NCI-H2081 (cell line): Measurements from ENCODE around the gene RBFOX2.

ENCODE experiments used
- DNase-seq, 2 experiments: peaks; one replicate each; lab custom pipeline; 2025; lab: John Stamatoyannopoulos, UW

RBFOX2 gene

DNA sequence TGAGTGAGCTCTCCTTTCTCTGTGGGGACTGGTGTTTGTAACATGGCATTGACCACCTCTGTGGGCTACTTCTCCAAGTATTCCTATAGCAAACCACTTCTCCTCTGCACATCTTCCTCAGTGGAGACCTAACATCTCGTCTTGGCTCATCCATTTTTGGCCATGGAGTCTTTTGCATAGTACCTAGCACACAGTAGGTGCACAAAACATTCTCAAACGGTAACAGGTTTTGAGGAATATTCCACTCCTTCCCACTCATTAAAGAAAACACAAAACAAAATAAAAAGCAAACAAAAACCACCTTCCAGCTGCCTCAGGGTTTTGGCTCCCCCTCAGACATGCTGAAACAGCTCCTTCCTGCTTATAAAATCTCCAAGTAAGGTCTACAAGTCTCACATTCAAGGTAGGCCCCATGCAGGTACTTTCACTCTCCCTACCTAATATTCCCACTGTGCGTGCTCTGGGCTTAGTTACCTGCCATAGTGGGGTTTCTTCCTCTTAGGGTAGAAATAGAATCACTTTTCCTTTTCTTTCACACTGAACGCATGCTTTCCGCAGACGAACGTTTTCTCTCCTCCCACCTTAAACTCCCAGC, 132.4 kb downstream of the RBFOX2 start:
- no peak for DNase-seq

DNA sequence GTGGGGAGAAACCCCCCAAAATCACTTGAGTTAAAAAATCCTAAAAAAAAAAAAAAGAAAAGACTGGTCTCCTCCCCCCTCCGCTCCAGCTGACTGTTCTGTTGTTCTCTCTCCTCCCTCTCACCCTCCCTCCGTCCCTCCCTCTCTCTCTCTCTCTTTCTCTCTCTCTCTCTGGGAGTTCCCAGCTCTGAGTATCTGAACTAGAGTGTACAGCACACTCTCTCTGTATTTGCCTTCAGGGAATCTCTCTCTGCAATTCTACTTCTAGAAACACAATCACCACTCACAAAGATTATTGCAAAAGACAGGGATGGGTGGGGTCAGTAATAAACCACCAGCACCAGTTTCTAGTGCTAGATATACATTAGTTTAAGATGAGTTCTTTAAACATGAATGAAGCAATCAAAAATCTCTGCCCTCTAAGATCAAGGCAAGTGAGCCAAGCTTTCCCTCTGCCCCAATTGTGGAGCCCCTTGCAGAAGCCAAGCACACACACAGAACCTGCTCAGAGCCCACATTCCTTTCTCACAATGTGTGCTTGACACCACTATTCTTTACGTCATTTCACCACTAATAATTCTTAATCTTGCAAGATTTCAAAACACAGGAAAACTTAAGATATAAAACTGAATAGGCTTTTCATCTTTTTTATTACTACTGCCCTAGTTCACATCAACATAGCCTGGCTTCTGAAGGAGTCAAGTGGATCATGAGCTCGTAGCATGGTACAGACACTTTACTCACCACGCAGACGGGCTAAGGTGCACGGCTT, 133.5 kb downstream of the RBFOX2 start:
- no peak for DNase-seq

DNA sequence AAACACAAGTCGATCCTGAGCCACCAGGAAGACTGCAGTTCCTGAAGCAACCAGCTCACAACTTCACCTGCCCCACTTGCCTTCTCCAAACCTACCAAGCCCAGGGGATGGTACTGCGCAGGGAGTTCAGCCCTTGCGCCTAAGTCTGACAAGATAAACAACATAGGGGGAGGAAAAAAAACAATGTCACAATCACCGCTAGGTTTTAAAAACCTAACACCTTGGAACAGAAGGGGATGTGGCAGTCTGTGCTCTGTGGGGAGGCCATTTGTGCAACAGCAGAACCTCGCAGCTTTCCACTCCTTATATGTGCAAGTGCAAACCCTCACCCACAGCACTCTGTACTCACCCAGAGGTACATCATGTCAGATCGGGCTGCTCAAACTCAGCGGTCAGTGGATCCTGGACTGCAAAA, 134.2 kb downstream of the RBFOX2 start:
- DNase-seq: no peak

DNA sequence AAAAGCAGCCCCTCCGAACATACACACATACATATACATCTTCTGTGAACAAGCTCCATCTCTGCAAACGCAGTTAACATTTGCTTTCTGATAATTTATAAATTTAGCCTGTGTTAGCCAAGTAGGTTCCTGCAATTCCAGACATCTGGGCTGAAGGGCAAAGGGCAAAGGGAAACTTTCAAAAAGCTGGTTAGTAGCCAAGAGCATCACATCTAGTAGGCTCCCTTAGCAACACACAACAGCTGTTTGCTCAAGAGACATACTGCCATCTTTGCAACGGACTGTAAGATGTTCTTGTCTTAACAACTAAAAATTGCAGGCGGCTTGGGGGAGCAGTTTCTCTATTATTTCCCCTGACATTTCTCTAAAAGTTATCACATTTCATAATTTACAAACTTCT, 134.9 kb downstream of the RBFOX2 start:
- DNase-seq: no peak

DNA sequence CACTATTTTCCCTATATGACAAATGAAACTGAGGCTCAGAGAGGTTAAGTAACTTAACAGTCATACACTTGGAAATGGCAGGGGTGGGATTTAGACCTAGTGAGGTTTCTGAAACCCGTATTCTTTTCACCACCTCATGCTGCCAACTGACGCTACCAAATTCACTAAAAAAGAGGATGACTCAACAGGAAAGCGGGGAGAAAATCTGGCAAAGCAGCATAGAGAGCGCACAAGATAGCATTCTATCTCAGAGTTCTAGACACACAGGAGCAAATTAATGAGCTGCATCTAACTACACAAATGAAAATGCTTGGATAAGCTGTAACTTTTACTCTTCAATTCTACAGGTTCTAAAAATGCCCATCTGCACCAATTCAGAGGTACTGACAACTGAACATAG, 136.4 kb downstream of the RBFOX2 start:
- DNase-seq: no peak

DNA sequence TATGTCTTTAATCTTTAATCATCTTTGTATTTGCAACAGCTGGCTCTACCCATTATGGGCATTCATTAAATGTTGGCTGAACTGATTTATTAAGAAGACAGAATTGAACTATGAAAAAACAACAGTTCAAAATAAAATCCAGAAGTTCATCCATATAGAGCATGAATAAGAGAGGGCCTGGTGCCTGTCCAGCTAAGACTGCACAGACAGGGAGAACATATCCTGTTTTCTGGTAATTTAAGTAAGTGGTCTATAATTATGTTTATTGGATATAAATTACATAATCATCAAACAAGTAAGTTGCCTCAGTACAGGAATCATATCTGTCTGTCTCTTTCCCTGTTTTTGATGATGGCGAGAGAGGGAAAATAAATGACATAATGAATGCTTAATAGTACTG, 137.2 kb downstream of the RBFOX2 start:
- DNase-seq: no peak

DNA sequence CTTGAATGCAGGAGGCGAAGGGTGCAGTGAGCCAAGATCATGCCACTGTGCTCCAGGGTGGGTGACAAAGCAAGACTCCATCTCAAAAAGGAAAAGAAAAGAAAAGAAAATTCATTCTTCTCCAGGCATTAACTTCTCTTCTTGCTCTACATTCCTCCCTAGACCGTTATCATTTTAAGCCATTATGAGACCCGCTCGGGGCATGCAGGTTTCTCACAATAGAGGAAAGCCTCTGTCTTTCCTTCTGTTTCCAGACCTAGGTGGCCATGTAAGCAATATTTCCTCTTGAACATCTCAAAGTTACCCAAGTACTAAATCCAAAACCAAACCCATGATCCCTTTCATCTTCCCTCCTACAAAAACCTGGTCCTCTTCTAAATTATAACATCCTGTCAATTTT, 139.6 kb downstream of the RBFOX2 start:
- no peak for DNase-seq

DNA sequence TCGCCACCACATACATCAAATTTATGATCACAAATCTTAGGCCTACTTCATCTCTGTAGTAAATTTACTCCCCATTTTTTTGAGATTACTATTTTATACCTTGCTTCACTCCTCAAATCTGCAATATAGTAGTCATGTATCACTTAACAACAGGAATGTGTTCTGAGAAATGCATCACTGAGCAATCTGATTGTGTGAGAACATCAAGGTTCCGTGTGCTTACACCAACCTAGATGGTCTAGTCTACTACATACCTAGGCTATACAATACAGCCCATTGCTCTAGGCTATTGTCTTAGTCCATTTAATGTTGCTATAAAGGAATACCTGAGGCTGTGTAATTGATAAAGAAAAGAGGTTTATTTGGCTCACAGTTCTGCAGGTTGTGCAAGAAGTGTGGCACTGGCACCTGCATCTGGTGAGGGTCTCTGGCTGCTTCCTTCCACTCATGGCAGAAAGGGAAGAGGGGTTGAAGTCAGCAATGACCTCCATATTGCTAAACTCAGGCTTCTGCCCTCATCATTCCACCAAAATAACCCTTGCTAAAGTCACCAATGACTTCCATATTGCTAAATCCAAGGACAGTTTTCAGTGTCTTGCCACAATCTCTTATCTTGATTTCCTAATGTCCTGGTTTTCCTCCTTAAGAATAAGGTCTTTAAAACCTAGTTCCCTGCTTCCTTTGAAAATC, 140.3 kb downstream of the RBFOX2 start:
- DNase-seq: no peak

DNA sequence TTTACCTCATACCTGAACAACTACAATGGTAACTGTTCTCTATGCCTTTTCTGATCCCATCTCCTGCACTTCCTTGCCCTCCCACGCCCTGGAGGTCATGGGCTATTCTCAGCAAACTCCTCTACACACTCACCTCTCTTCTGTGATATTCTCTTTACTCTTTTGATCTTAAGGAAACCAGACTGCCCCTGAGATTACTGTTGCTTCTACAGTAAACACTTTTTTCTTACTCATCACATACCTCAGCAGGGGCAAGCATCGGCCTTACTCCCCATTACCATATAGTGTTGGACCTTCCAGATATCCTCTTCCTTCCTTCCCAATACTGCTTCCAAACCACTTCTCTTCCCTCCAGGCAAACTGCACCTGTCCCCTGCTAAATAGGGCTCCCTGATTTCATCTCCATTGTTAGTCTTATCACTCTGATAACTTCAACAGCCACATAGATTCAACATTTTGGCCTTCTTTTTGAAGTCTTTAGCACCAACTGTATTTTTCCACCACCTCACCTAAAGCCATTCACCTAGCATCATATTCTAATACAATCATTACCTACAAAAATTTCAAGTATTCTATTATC, 141.2 kb downstream of the RBFOX2 start:
- no peak for DNase-seq

DNA sequence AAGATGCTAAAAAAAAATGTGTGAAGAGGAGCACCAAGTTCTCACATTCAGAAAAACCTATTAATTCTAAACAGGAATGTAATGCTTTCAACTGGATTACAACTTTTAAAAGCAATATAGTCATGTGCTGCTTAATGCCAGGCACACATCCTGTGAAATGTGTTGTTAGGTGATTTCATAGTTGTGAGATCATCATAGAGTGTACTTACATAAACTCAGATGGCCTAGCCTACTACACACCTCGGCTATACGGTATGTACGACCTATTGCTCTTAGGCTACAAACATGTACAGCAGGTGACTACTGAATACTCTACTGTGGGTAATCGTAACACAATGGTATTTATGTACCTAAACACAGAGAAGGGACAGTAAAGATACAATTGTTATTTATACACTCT, 142.3 kb downstream of the RBFOX2 start:
- DNase-seq: no peak

DNA sequence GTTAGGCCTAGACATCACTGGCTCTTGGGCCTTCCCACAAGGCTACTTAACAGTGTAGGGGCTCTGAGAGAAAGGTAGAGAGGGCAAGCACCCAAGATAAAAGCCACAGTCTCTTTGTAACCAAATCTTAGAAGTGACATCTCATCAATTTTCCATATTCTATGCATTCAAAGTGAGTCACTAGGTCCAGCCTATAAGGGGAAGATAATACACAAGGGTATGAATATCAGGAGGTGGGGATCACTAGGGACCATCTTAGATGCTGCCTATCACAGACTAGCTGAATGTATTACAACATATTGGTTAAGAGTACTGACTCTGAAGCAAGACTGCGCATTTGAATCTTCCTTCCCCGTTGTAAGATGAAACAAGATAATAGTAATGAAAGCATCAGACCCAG, 144.1 kb downstream of the RBFOX2 start:
- DNase-seq: no peak

DNA sequence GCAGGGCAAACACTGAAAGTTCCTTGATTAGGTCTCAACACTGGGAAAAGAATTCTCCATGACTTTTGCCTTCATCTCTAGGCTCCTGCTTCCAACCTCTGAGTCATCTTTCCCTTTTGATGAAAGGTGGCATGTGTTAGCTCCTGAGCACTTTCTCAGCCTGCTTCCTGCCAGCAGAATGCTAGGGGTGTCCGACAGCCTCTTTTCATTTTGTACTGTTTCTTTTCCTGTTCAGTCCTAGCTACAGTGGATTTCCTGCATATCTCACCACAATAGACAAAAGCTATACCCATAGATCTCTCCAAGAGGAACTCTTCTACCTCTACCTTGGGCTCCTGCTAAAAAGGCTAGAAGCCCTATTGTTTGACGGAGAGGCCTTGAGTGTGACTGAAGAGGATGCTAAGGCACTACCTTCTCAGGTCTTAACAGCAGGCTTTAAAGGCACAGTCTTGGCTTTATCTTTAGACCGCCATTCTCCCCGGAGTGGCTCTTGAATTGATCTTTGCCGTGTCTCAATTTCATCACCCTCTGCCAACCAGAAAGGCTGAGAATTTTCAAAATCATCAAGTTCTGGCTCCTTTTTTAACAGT, 145.5 kb downstream of the RBFOX2 start:
- DNase-seq: no peak

DNA sequence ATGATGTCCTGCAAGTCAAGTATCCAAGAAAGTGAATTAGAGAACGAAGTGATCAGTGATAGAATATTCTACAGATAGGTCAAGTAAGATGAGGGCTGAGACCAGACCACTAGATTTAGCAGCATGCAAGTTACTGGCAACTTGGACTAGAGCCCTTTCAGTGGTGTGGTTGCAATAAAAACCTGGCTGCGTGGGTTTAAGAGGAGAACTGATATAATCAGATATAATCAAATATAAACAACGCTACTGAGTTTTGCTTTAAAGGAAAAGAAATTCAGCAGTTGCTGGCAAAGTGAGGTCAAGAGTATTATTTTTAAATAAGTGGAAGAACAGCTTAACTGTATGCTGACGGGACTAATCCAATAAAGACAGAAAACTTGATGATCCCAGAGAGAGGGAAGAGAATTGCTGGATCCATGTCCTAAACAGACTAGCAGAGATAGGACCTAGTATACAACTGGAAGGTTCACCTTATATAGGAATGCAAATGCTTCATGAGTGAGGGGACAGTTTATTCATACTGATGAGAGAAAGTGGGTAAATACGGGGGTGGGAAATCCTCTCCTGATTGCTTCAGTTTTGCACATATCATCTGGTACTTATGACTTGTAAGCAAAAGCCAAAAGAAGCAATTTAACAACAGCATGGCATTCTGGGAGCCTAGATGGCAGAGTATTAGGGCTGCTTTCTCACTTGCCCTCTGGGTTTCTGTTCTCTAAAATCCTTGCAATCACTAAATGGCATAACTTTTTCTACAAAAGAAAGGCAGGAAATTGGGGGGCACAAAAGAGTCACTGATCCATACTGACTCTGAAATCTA, 146.2 kb downstream of the RBFOX2 start:
- DNase-seq: no peak

DNA sequence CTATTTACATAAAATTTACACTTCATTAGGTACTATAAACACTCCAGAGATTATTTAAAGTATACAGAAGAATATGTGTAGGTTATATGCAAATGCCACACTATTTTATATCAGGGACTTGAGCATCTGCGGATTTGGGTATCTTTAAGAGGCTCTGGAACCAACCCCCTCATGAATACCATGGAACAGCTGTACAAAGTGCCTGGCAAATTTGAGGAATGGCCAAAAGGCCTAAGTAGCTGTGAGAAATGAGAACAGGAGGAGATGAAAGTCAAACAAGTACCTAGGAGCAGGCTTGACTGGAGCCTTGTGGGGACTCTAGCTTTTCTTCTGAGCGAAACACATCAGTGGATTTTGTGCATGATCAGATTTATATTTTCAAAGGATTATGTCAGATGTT, 149.3 kb downstream of the RBFOX2 start:
- no peak for DNase-seq

DNA sequence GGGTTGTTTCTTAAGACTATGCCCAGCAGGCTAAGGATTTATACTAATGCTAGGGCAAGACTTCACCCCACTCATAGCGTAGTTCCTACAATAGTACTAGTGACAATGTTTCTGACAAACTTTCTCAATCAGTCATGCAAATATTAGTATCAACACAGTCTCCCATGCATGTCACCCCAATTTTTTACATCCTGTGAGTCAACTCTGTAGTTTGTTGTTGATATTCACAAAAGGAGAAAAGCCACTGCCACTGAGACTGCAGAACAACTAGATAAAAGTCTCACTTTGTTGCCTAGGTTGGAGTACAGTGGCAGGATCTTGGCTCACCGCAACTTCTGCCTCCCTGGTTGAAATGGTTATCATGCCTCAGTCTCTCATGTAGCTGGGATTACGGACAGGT, 155.2 kb downstream of the RBFOX2 start:
- no peak for DNase-seq

DNA sequence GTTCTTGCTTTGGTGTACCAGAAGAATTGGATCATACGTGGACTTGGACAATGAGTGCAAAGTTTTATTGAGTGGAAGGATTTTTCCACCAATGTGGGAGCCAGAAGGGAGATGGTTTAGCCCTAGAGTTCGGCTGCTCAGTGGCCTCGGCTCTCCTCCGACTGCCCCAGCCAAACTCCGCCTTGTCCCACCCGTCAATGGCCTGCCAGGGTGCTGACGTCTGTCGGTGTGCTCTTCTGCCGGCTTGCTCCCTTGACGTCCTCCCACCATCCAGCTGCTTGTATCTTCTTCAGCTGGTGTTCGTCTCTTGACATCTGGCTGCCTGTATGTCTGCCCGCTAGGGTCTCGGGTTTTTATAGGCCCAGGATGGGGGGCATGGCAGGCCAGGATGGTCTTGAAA, 156.2 kb downstream of the RBFOX2 start:
- DNase-seq: no peak

DNA sequence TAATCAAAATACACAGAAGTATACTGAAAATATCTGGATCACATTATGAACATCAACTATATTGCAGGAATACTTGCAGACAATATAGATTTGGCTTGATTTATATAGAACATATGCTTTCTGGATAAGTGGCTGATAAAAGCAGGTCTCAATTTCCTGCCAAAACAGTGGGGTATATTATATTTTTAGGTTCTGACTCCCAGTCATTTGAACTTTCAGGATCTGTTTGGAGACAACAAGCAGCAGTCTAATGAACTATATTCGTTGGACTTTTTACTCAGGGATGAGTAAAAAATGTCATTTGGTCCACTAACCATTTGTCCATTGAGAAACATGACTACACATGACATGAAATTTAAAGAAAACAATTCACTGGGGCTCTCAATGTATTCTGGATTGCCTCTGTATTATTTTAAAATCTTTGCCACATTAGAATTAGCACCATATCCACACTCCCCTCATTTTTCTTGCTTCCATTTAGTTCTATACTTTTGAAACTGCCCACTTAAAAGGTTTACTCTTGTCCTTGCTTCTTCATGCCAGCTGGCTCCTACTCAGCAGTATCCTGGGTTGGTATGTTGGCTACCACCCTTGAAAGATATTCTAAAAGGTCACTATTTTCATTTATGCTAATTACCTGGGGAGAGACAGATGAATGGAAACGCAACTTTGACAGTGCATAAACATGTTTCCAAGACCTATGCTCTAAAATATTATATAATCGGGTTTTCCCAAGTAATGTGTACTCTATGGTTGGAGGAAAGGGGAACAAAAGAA, 157.9 kb downstream of the RBFOX2 start:
- DNase-seq: no peak

DNA sequence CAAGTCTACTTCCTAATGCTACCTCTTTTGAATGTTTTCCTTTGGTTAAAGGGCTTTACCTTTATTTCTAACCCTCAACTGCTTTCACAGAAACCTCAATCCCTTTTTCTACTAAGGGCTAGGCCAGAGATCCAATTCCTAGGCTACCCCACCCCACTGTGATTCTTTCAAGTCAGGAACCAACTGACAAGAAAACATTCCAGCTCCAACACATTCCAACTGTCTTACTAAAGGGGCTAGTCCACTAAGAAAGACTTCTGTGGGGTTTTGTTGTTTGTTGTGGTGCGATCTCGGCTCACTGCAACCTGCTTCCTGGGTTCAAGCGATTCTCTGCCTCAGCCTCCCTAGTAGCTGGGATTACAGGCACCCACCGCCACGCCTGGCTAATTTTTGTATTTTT, 159.7 kb downstream of the RBFOX2 start:
- no peak for DNase-seq

DNA sequence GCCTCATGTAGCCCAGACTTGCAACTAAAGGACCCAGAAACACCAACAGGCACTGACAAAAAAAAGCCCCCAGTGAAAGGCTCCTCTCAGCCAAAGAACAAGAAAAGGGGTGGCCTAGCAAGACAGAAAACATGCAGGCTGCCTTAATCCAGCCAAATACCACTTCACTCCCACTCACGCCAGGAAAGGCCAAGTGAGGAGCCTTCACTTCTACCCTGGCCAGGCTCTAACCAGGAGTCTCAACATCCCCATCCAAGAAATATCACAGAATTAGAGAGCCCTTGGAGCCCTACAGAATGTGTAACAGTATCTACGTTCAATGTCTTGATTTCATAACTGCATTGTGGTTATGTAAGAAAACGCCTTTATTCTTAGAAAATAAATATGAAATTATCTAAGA, 162.0 kb downstream of the RBFOX2 start:
- no peak for DNase-seq

DNA sequence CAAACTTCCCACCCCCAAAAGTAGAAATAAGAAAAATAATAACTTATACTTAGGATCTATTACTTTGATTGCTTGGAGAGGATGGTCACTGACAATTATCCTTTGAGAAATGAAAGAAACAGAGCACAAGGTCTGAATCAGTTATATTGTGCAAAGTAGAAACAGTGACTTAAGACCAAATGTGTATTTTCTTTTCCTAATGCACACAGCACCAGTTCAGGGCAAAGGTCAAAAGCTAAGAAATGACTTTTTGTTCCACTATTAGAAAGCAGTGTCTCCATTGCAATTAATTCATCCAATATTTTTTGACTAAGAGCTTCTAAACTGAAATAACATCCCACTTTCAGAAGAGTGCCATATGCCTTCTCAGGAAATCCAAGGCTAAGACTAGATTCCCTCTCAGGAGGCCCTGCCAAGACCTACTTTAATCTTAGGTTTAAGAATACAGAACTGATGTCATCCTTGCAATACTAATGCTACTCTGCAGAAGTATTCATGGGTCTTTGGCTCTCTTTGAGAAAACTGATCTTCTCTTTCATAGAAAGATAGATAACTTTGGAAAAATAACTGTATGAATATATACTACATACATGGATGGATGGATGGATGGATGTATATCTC, 164.0 kb downstream of the RBFOX2 start:
- DNase-seq: no peak

DNA sequence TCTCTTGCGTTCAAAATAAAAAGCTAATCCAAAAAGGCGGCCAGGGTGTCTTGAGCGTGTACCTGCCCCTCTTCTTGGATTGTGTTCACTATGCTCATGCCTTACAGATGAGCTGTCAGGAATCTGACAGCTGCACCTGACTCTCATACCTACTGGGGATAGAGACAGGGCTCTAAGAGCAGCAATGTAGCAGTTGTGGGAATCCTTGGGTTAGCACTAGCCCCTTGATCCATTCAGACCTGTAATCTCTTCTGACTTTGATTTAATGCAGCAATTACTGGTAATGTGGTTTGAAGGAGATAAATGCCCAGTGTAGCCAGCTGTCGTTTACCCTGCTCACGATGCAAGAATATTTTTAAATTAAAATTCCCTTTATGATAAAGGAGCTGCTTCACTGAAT, 165.2 kb downstream of the RBFOX2 start:
- DNase-seq: peak in 1 of 2 experiments; percentile 16
